Posterior vena cava (tissue), 2 donors: ENCODE data around the gene GABBR2. TPM values are rescaled to one million over a fixed set of nuclear protein-coding genes. Genes with fewer than 3 reads are reported as not detected.
A peak's percentile ranks its signal among the peaks of the same experiment; 100 is the strongest.
"Not testable (repeated sequence)": the region's sequence is repeated elsewhere in the genome, so short reads cannot be mapped to it uniquely, and the experiment has no call there.

Source experiments
- DNase-seq: peaks from one replicate; pipeline ENCODE4 v3.0.0-alpha.2; 2020; ENCODE audit warnings: low spot score
- intact Hi-C, 2 donors: fragments of 100-400 bp; cut with DNase I; formaldehyde crosslinking; loops; one replicate each; pipeline versions ENCODE4 v1.14.1 to v1.14.2; 2022 to 2023
- total RNA-seq, 2 donors: library from RNA; stranded (reverse); fragmentation: NEBNext Ultra II Directional; extraction: Animal tissue kit (Norgen Biotek cat#: 25700); gene quantifications; one replicate each; pipeline ENCODE4 v1.2.1, GENCODE V29; 2021
- donor health status: DM: yes; HTN: yes; CAD: no.
- donor health status: DM: yes; HTN: yes; CAD: no.

GABBR2 gene
- total RNA-seq, 2 donors from 2014 or later: not detected

GRCh38 chr9:98280162-98280561 is 428.6 kb downstream of the GABBR2 start:
- no peak for DNase-seq
- intact Hi-C loops: no loop called here

- intact Hi-C loops: loop anchor here in 1 of 2 donors (1.0 kb wide), 1 partner anchor 22 kb away; the partner anchor contains the start of gene TBC1D2
- DNase-seq: no peak
Measured at GRCh38 chr9:98276907-98277469, 431.7 kb downstream of the GABBR2 start.

GRCh38 chr9:98275159-98275558 is 433.6 kb downstream of the GABBR2 start:
- intact Hi-C loops: no loop called here
- DNase-seq: no peak

- intact Hi-C loops: no loop called here
- no peak for DNase-seq
Measured at GRCh38 chr9:98272083-98272482, 436.7 kb downstream of the GABBR2 start.

GRCh38 chr9:98271479-98271878 is 437.3 kb downstream of the GABBR2 start:
- intact Hi-C loops: no loop called here
- DNase-seq: no peak

GRCh38 chr9:98270284-98270683 is 438.5 kb downstream of the GABBR2 start:
- DNase-seq, intact Hi-C loops: not testable (repeated sequence)

- DNase-seq, intact Hi-C loops: not testable (repeated sequence)
Measured at GRCh38 chr9:98269652-98270051, 439.1 kb downstream of the GABBR2 start.

- intact Hi-C loops, DNase-seq: not testable (repeated sequence)
Measured at GRCh38 chr9:98267556-98267955, 441.2 kb downstream of the GABBR2 start.

- intact Hi-C loops: loop anchor here in 1 of 2 donors (5.0 kb wide), 1 partner anchor 57 kb away; no protein-coding TSS in a partner anchor
- no peak for DNase-seq
Measured at GRCh38 chr9:98264516-98264915, 444.2 kb downstream of the GABBR2 start.

GRCh38 chr9:98263482-98264357 is 445.0 kb downstream of the GABBR2 start:
- intact Hi-C loops: loop anchor here in 1 of 2 donors (5.0 kb wide), 1 partner anchor 56 kb away; no protein-coding TSS in a partner anchor
- peak; percentile 93 for DNase-seq

- intact Hi-C loops: loop anchor here in 1 of 2 donors (5.0 kb wide), 1 partner anchor 56 kb away; no protein-coding TSS in a partner anchor
- DNase-seq: no peak
Measured at GRCh38 chr9:98263080-98263479, 445.7 kb downstream of the GABBR2 start.

- DNase-seq: no peak
- intact Hi-C loops: loop anchor here in 1 of 2 donors (5.0 kb wide), 1 partner anchor 55 kb away; no protein-coding TSS in a partner anchor
Measured at GRCh38 chr9:98262056-98262455, 446.7 kb downstream of the GABBR2 start.

GRCh38 chr9:98260635-98261034 is 448.1 kb downstream of the GABBR2 start:
- DNase-seq: no peak
- intact Hi-C loops: loop anchor here in 1 of 2 donors (5.0 kb wide), 1 partner anchor 53 kb away; no protein-coding TSS in a partner anchor

- intact Hi-C loops: loop anchor here (5.0 to 10.0 kb wide), 3 partner anchors 52 to 335 kb away; partner anchors contain the start of gene TRMO (in 1 of the 2)
- no peak for DNase-seq
Measured at GRCh38 chr9:98259791-98260190, 448.9 kb downstream of the GABBR2 start.

- intact Hi-C loops: loop anchor here (10.0 kb wide), 2 partner anchors 192 to 332 kb away; partner anchors contain the start of gene TRMO (in 1 of the 2)
- DNase-seq: no peak
Measured at GRCh38 chr9:98256756-98257155, 452.0 kb downstream of the GABBR2 start.

GRCh38 chr9:98255578-98256296 is 453.0 kb downstream of the GABBR2 start, which contains the start of gene TBC1D2:
TBC1D2 (minus strand) TSS chr9:98255649; CDS start chr9:98255541, 108 bp downstream.
- DNase-seq: peak; percentile 99
- intact Hi-C loops: loop anchor here (1.0 to 10.0 kb wide), 3 partner anchors 21 to 331 kb away; partner anchors contain the start of gene TRMO (in 1 of the 2)

GRCh38 chr9:98255061-98255577 is 453.6 kb downstream of the GABBR2 start:
- intact Hi-C loops: loop anchor here (1.0 to 10.0 kb wide), 3 partner anchors 21 to 330 kb away; partner anchors contain the start of gene TRMO (in 1 of the 2)
- peak; percentile 80 for DNase-seq

GRCh38 chr9:98254228-98255060 is 454.3 kb downstream of the GABBR2 start:
- DNase-seq: no peak
- intact Hi-C loops: loop anchor here (1.0 to 10.0 kb wide), 4 partner anchors 22 to 330 kb away; partner anchors contain the start of gene TRMO (in 1 of the 2)
